HUES6 (cell line): ENCODE data around the gene EGFL6.
A peak's percentile ranks its signal among the peaks of the same experiment; 100 is the strongest.

ENCODE experiments used
- H3K27ac ChIP-seq: 2 replicates; pipeline ENCODE4 v1.7.0; 2013; ENCODE audit warnings: low read depth, mild to moderate bottlenecking, low read length, inconsistent platforms
- H3K27me3 ChIP-seq: 2 replicates; pipeline ENCODE4 v1.6.1; 2013; ENCODE audit warnings: low read length; ENCODE audit not compliant: control insufficient read depth, insufficient read depth
- H3K36me3 ChIP-seq: 2 replicates; pipeline ENCODE4 v1.6.1; 2013; ENCODE audit warnings: low read length; ENCODE audit not compliant: control insufficient read depth, insufficient read depth
- H3K4me1 ChIP-seq: 2 replicates; pipeline ENCODE4 v1.6.1; 2013; ENCODE audit warnings: low read length; ENCODE audit not compliant: control insufficient read depth, insufficient read depth
- H3K4me3 ChIP-seq: 2 replicates; pipeline ENCODE4 v1.5.1; 2013; ENCODE audit warnings: low read depth, low read length
- H3K9ac ChIP-seq: one replicate; pipeline ENCODE4 v1.6.1; 2013; ENCODE audit warnings: mild to moderate bottlenecking, low read length
- H3K9me3 ChIP-seq: 2 replicates; pipeline ENCODE4 v1.6.1; 2013; ENCODE audit warnings: low read depth, low read length; ENCODE audit not compliant: control insufficient read depth, insufficient read depth

EGFL6 gene, protein sequence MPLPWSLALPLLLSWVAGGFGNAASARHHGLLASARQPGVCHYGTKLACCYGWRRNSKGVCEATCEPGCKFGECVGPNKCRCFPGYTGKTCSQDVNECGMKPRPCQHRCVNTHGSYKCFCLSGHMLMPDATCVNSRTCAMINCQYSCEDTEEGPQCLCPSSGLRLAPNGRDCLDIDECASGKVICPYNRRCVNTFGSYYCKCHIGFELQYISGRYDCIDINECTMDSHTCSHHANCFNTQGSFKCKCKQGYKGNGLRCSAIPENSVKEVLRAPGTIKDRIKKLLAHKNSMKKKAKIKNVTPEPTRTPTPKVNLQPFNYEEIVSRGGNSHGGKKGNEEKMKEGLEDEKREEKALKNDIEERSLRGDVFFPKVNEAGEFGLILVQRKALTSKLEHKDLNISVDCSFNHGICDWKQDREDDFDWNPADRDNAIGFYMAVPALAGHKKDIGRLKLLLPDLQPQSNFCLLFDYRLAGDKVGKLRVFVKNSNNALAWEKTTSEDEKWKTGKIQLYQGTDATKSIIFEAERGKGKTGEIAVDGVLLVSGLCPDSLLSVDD

DNA sequence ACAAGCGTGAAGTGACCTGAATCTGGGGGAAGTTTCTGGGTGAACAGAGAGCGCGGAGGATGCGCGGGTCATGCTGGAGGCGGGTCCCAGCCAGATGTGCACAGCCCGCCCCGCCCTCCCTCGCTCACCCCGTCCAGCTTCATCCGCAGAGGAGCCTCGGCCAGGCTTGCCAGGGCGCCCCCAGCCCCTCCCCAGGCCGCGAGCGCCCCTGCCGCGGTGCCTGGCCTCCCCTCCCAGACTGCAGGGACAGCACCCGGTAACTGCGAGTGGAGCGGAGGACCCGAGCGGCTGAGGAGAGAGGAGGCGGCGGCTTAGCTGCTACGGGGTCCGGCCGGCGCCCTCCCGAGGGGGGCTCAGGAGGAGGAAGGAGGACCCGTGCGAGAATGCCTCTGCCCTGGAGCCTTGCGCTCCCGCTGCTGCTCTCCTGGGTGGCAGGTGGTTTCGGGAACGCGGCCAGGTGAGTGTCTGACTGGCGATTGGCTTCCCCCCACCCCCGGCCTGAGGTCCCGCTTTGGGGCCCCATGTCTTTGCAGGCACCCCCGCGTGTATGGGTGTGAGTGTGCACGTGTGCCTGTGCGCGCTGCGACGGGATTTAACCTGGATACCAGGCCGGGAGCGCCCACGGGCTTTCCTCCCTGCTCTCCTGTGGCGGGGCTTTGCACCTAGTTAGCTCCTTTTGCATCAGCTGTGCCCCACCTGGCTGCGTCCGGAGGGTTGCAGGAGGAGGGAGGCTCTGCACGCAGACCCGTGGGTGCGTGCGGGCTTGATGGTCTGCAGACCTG, at the start of gene EGFL6:
EGFL6 (plus strand) TSS at position 123 of the 782 bp plus-strand sequence; CDS start at position 384, 261 bp downstream.
- Histone ChIP-seq H3K9ac (peak within 1 kb of the TSS; percentile 35), H3K27ac (no peak within 1 kb of the TSS), H3K27me3 (peaks cover 90% of the 10 kb centered on the region), H3K9me3 (no peaks in the 10 kb centered on the region), H3K36me3 (no peaks in the 10 kb centered on the region), H3K4me3 (peak within 1 kb of the TSS; percentile 63), H3K4me1 (peaks cover 6% of the 10 kb centered on the region)

DNA sequence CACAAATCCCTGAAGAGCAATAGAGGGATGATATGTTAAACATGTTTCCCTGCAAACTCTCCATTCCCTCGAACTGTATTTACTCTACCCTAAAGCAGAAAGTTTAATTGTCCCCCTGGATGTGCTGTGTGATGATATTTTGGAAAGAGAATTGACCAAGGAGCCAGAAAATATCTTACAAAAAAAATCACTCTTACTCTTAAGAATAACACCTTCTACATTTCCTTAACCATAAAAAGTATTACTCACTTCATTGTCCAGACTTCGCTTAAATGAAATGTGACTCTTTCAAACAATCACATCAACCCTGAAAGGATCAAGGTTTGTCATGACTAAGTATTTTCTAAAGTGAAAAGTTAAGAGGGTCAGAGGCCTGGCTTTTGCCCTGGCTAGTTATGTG, 49.0 kb upstream of the EGFL6 start:
- Histone ChIP-seq H3K27ac (no peak overlapping the region), H3K9me3 (no peaks in the 10 kb centered on the region), H3K4me3 (no peak overlapping the region), H3K4me1 (no peaks in the 10 kb centered on the region), H3K9ac (no peak overlapping the region), H3K36me3 (no peaks in the 10 kb centered on the region), H3K27me3 (peaks cover 16% of the 10 kb centered on the region; the same call in 1 of the 2 replicates)

DNA sequence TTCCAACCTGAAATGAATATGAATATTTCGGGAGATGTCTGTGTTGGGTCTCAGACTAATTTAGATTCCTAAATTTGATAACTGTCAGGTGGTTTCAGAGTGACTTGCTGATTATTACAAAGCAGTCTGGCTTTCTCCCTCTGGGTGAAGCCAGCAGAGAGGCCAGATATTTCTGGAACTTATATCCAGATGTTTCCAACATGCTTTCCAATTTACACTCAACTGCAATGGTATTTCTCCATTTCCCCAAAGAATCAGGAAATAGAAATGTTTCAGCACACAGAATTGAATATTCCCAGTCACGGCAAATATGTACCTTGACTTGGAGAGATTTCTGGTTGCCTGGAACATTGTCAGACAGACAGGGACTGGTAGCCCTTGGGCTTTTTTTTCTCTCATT, 48.5 kb upstream of the EGFL6 start:
- Histone ChIP-seq H3K27me3 (peaks cover 16% of the 10 kb centered on the region; the same call in 1 of the 2 replicates), H3K9ac (no peak overlapping the region)

DNA sequence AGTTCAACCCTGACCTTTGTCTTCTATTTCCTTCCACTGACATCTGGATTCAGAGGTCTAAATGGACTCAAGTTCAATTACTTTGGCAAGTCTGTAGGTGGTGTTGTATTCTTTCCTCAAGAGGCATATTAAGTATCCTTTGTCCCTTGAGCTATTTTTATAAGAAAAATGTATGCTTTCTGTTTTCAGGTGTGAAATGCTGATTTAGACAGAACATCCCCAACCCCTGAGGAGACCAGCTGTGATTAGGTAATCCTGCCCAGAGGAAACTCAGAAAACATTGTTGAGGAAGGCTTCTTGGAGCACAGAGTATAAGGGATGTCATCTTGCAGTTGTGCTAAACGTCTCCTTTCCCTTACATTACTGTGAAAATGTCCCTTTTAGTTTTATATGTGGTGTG, 46.6 kb upstream of the EGFL6 start:
- Histone ChIP-seq H3K4me3 (no peak overlapping the region), H3K27me3 (peaks cover 16% of the 10 kb centered on the region; the same call in 1 of the 2 replicates), H3K9me3 (no peaks in the 10 kb centered on the region), H3K27ac (no peak overlapping the region), H3K9ac (no peak overlapping the region), H3K4me1 (no peaks in the 10 kb centered on the region), H3K36me3 (no peaks in the 10 kb centered on the region)

More for the DNA sequence above, 48.5 kb upstream of the EGFL6 start:
- no peak overlapping the region for H3K27ac ChIP-seq
- H3K4me3 ChIP-seq, result no peak overlapping the region
- H3K4me1 ChIP-seq, result no peaks in the 10 kb centered on the region
- no peaks in the 10 kb centered on the region for H3K9me3 ChIP-seq
- H3K36me3 ChIP-seq, result no peaks in the 10 kb centered on the region

DNA sequence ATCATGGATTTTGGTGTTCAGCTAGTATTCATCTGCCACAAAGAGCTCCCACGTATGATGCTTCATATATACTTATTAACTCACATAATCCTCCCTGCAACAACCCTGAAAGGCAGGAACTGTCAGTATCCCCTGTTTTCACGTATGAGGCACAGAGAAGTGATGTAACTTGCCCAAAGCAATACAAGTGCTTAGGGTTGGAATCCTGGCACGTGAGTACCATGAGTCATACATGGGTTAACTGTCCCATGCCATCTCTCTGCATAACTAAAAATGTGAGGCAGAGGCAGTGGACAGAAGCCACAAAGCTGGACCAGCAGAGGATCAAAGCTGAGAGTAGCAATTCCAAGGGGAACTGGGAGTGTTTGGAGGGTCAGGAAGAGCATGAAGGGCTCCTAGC, 35.7 kb upstream of the EGFL6 start:
- no peaks in the 10 kb centered on the region for H3K4me1 ChIP-seq
- no peak overlapping the region for H3K27ac ChIP-seq
- H3K9ac ChIP-seq, result no peak overlapping the region
- no peaks in the 10 kb centered on the region for H3K36me3 ChIP-seq
- no peaks in the 10 kb centered on the region for H3K9me3 ChIP-seq
- no peak overlapping the region for H3K4me3 ChIP-seq
- H3K27me3 ChIP-seq, result peaks cover 6% of the 10 kb centered on the region; the same call in 1 of the 2 replicates

DNA sequence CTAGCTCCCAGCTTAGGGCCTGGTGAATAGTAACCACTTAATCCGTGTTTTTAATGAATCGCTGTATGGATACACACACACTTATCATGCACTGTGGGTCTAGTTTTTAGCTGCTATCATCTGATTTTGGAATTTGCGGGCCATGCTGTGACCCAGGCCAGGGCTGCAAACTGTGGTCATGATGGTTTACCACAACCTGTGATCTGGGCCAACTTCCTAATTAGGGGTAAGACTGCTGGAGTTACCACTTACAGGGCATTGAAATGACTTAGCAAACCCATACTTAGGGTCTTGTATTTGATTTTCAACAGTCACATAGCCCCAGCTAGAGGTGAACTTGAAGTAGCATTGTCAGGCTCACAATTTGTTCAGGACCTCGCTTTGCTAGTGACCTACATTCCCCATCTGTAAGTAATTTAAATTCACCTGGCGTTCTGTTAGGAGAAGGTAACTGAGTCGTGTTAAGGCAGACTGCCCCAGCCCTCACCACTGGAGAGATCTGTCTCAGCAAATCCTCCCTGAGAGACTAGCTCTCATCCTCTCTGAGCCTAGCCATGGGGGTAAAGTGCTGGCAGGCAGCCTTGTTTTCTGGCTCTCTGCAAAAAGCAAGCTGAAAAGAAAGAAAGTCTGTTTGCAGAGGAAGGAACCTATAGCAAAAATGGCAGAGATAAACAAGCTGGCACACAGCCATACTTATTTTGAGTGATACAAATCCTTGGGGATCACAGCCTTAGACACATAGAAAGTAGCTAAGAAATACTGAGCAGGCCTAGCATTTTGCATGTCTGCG, 33.8 kb upstream of the EGFL6 start:
- no peaks in the 10 kb centered on the region for H3K4me1 ChIP-seq
- H3K4me3 ChIP-seq, result no peak overlapping the region
- H3K9ac ChIP-seq, result no peak overlapping the region
- H3K27me3 ChIP-seq, result peaks cover 6% of the 10 kb centered on the region; the same call in 1 of the 2 replicates
- H3K27ac ChIP-seq, result no peak overlapping the region
- no peaks in the 10 kb centered on the region for H3K9me3 ChIP-seq
- no peaks in the 10 kb centered on the region for H3K36me3 ChIP-seq

DNA sequence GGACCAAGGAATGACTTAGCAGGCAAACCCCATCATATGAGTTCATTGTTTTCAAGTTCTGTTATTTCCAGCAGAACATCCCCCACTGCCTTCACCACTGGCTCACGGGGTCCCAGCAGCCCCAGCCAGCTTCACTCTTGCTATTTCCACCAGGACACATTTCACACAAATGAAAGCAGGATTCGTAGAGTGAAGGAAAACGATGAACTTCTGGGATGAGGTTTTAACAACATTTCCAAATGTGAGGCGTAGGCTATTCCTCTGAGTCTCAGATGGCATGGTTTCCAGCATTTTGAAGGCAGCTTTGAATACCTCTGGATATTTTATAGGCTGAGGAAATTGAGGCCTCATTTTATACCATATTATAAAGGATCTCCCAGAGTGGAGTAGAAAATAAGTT, 32.9 kb upstream of the EGFL6 start:
- H3K9me3 ChIP-seq, result no peaks in the 10 kb centered on the region
- H3K27ac ChIP-seq, result no peak overlapping the region
- H3K4me1 ChIP-seq, result no peaks in the 10 kb centered on the region
- H3K27me3 ChIP-seq, result peaks cover 6% of the 10 kb centered on the region; the same call in 1 of the 2 replicates
- H3K4me3 ChIP-seq, result no peak overlapping the region
- H3K36me3 ChIP-seq, result no peaks in the 10 kb centered on the region
- H3K9ac ChIP-seq, result no peak overlapping the region

DNA sequence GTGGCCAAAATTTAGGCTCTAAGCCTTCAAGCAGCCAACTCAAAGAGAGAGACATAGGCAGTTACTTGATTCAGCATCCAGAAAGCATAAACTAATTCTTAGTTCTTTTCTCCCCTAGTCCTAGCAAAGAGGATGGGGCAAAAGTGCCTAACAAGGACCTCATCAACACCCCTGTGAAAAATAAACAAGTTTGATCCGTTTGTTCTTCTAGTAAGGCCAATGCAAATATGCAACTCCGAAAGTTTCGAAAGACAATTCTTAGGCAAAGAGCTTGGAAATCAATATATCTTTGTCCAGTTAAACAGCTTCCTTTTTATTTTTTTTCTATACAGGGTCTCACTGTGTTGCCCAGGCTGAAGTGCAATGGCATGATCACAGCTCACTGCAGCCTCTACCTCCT, 31.0 kb upstream of the EGFL6 start:
- Histone ChIP-seq H3K27me3 (peaks cover 3% of the 10 kb centered on the region; the same call in 1 of the 2 replicates), H3K4me3 (no peak overlapping the region), H3K27ac (no peak overlapping the region), H3K36me3 (no peaks in the 10 kb centered on the region), H3K4me1 (no peaks in the 10 kb centered on the region), H3K9me3 (no peaks in the 10 kb centered on the region), H3K9ac (no peak overlapping the region)

DNA sequence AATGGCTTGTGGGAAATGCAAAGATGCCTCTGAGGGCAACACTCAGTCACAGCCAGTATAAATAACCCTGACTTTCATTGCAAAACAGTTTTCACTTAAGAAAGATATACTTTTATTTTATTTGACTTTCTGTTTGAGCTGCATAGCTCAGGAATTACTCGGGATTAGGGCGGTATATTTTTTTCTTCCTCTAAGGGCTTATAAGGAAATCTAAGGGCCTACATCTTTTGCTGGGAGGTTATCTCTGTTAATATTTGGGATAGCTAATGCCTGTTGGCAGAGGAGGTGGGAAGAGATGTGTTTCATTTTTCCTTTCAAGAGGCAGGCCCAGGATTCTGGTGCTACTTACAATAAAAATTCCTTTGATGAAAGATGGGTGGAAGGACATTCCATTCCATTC, 28.8 kb upstream of the EGFL6 start:
- H3K4me1 ChIP-seq, result 0 out of 2 replicates have a peak, but pooled peaks cover 2% of the 10 kb centered on the region
- H3K27ac ChIP-seq, result no peak overlapping the region
- no peaks in the 10 kb centered on the region for H3K9me3 ChIP-seq
- no peak overlapping the region for H3K9ac ChIP-seq
- H3K4me3 ChIP-seq, result no peak overlapping the region
- no peaks in the 10 kb centered on the region for H3K36me3 ChIP-seq
- H3K27me3 ChIP-seq, result no peaks in the 10 kb centered on the region; the same call in 1 of the 2 replicates

DNA sequence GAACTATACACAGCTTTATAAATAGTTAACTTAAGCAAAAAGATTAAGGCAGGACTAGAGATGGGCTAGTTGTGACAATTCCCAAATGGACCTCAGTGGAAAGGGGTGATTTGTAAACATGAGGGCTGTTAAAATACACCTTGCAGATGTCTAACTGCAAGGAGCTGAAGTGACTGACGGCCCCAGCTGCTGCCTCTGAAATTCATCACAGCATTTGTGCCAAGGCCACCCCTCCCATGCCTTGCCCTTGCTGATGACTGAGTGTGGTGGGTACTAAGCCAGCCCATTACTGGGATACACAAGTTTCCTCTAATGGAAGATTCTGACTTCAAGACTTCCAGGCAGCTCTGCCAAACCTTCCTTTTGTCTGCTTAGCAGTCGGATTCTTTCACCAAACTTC, 23.7 kb upstream of the EGFL6 start:
- Histone ChIP-seq H3K4me1 (0 out of 2 replicates have a peak, but pooled peaks cover 2% of the 10 kb centered on the region), H3K27ac (no peak overlapping the region), H3K9me3 (no peaks in the 10 kb centered on the region), H3K36me3 (no peaks in the 10 kb centered on the region), H3K27me3 (peaks cover 2% of the 10 kb centered on the region; the same call in 1 of the 2 replicates), H3K9ac (no peak overlapping the region), H3K4me3 (no peak overlapping the region)
